NCI-H524 (cell line): Measurements from ENCODE around the gene RANBP3L.
"Not testable (repeated sequence)": the region's sequence is repeated elsewhere in the genome, so short reads cannot be mapped to it uniquely, and the experiment has no call there.

Experiments used
- DNase-seq, 2 experiments: peaks; one replicate each; lab custom pipeline; 2025; lab: John Stamatoyannopoulos, UW

RANBP3L gene

DNA sequence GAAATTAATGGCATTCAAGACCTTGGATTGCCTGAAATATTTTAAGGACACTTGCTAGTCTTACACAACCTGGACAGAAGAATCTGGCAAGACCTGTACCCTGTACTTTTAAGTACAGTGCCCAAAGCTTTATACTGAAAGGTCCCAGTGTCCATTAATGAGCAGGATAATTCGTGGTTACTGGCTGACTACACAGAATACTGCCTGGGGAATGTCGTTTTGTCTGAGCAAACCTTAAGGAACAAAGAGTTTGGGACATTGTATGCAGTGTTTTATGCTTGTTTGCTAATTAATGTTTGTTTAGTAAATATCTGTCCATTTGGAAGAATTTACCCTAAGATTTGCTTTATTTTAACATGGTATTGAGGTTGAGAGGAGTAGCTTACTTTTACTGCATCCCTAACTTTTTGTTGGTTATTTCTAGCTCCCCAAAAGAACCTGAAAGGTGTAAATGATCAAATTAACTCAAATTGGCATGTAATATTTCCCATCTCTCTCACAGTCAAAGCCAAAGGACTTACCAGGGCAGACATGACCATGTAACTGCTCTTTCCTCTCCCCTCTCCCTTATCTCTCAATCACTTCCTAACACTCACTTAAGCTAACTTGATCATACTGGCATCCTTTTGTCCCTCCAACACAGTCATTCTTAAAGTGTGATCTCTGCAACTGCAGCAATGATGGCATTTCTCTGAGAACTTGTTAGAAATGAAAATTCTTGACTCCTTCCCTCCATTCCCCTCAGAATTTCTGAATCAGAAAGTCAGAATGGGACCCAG lies 15.7 kb downstream of the RANBP3L start:
- no peak for DNase-seq

DNA sequence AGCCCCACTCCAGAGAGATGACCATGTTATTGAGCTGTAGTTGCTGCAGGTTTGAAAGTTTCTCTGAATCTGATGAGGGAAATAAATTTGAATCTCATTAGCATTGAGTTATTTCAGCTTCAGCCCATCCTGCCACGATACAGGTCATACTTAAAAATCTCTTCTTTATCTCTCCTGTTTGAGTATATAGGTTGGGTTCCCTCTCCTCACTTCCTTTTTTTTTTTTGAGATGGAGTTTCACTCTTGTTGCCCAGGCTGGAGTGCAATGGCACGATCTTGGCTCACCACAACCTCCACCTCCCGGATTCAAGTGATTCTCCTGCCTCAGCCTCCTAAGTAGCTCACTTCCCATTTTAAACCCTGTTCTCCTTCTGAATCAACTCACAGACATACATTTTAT lies 17.9 kb downstream of the RANBP3L start:
- not testable (repeated sequence) for DNase-seq

DNA sequence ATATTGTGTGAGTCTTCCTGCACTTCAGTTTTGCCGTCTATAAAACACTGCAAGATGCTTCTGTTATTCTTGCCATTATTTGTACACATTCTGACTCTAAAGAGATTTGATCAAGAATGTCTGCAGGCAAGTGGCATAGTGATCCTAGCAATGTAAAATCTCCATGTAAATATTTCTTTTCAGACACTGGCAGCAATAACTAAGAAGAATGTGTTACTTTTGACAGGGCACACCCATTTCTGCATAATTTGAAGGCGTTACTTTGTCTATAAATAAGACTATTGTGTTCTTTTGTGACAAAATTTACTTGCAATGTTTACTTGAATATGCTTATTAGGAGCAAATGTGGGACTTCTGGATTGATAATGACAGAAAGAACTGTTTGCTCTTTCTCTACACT lies 20.1 kb downstream of the RANBP3L start:
- no peak for DNase-seq

DNA sequence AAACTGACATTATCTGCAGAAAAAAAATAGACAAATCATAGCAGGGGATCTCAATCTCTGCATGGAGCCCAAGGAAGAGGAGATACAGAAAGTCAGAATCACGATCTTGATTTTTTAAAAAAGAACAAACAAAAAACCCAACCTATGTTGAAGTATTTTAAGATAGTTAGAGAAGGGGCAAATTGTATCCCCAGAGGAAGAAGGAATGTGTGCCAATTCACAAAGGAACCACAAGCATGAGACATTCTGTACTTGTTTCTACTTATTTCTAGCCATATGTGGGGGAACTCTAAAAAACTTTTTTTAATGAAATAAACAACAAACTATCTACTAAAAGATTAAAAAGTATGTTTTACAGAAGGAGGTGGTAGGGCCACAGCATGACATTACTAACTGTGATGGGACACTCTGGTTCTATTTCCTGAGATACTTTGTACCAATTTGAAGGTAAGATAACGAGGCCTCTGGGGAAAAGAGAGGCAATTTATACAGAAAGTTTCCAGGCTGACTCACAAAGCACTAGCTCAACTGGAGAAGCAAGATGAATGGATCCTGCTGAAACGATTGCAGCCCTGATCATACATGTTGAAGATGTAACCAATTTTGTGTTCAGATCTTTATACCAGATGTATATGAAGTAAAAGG lies 22.5 kb downstream of the RANBP3L start:
- DNase-seq, result no peak

DNA sequence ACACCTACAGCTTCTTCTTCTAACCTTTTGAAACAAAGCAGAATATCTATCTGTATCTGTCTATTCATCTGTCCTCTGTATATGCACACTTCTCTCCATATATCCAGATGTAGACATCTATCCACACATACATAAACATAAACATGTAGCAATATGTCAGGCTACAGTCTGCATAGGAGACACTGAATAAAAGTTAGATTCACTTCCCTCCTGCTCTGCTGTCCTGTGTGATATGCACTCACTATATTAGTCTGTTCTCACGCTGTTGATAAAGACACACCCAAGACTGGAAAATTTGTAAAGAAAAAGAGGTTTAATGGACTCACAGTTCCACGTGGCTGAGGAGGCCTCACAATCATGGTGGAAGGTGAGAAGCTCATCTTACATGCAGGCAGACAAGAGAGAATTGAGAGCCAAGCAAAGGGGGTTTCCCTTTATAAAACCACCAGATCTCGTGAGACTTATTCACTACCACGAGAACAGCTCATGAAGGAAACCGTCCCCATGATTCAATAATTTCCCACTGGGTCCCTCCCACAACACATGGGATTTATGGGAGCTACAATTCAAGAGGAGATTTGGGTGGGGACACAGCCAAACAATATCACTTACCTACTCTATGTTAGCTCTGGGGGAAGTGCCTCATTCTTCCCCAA lies 24.1 kb downstream of the RANBP3L start:
- DNase-seq, result no peak

DNA sequence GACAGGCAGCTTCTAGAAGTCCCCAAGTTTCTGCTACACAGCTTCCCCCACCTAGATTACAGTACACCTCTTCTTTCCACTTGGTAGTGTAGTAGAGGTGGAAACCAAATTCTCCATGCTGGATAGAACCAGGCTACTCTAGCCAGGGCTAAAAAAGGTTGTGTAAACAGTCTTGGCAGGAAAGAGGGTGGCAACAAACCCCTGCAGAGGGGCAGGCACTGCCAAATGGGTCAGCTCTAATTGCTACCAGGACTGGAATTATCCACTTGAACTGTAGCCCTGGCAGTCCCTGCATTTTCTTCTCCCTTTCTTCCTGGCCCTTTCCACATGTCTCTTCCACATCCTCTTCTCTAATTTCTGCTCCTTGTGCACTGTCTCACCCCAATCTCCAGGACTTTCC lies 24.8 kb downstream of the RANBP3L start:
- no peak for DNase-seq

DNA sequence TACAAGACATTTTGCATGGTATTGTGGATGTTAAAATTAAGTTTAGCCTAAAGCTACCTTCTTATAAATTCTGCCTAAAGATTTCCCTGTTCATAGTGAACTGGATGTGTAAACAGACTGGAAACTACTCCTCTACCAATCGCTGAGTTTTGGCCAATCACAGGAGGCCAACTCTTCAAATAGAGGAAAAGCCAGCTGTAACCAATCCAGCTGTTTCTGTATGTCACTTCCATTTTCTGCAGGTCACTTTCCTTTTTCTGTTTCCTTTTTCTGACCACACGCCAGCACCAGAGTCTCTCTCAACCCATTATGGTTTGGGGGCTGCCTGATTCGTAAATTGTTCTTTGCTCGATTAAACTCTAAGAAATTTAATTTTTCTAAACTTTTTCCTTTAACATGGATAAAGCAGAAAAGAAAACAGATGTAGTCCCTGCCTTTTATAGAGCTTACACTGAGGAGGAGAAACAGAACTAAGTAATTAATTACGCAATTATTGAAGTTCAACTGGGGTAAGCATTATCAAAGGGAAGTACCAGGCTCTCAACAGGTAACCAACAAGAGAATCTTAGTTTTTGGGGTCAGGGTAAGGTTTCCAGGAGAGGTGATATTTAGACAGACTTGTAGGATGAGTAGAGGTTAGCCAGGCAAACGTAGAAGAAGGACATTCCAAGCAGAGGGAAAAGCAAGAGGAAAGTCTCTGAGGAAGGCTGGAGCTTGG lies 27.7 kb downstream of the RANBP3L start:
- DNase-seq, result no peak

DNA sequence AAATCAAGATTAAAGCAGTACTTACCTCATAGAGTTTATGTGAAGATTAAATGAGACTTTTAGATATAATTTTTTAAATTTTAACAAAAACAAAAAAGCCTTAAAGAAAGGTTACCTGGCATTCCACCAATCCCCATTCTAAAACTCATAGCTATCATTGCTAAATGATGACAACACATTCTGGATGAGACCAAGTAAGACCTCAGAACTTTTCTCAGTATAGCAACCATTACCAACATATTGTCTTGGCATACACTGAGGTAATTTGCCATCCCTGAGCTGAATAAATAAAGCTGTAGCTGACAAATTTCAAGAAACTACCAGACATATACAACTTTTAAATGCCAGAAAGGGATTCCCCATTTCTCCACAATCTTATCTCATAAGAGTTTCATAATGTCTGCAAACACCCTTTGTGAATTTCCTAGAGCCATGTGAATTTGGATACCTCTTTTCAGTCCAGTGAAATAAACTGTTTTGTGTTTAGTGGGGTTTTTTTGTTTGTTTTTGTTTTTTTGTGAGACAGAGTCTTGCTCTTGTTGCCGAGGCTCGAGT lies 29.5 kb downstream of the RANBP3L start:
- DNase-seq, result no peak

DNA sequence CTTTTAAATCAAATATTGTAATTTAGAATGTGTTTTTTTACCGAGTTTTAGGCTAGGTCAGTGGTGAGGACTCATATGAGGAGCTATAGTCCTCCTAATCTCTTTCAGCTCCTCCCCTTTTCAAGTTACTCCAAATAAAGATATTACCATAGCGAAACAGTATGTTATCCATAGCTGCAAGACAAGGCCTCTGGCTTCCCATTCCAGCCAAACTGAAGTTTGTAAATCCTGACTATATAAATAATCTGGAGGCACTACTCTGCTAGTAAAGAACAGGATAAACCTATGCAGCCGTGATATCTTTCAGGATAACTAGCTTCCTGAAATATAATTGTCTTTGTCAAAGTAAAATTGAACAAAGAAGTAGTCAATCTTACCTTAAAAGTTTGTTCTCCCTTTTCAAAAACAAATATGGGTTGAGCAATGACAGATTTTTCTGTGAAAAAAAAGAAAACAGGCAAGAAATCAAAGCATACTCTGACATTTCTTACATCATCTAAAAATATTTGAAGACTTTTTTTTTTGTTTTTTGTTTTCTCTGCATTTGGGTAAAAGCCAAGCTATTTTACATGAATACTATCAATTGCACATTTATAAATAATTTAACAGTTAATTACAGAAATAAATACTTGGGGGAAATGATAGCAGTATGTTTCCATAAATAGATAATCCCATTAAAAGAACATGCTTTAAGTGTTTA lies 30.7 kb downstream of the RANBP3L start:
- no peak for DNase-seq

DNA sequence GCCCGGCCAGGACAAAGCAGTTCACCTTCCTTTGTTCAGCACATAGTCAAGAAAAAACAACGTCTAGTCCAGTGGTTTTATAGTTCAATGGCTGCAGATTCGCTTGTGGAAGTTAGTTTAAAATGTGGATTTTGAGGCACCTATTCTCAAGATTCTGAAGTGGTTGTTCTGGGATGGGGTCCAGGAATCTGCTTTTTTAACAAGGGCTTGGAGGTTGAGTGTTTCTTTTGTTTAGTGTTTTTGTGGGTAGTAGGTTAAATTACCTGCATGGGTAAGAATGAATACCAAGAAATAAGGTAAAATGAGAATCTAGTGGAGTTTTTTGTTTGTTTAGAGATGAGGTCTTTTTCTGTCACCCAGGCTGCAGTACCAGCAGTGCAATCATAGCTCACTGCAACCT lies 31.5 kb downstream of the RANBP3L start:
- no peak for DNase-seq

DNA sequence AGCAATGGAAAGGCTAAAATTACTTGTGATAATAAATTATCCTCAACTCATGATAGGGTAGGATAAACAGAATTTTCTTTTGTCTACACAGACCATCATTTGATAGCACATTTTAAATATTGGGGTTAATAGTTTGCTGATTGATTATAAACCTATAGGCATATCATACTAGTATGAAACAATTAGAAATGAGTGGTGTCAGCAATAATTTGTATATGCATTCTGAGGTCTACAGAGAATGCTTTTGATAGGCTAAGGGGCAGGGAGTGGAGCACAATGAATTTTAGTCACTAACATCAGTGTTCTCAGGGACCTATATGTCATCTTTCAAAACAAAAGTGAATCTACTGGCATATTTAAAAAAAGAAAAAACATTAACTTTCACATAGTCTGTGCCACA lies 32.2 kb downstream of the RANBP3L start:
- DNase-seq, result no peak

DNA sequence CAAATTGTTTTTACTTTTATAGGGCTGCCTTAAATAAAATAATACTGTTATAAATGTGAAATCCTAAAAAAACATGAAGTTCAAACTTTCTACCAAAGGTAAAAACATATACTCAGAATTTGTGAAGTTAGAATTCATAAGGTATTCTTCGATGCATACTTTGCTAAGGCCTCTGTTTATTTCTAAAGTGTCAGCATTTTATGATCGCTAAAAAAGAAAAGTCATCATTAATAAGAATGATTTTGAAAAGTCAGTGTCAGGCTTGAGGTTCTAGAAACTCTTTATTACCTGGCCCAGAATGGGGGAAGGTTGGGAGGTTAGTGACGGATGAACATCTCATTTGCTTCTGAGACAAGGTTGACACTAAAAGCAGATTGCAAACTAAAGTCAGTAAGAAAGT lies 33.8 kb downstream of the RANBP3L start:
- no peak for DNase-seq

DNA sequence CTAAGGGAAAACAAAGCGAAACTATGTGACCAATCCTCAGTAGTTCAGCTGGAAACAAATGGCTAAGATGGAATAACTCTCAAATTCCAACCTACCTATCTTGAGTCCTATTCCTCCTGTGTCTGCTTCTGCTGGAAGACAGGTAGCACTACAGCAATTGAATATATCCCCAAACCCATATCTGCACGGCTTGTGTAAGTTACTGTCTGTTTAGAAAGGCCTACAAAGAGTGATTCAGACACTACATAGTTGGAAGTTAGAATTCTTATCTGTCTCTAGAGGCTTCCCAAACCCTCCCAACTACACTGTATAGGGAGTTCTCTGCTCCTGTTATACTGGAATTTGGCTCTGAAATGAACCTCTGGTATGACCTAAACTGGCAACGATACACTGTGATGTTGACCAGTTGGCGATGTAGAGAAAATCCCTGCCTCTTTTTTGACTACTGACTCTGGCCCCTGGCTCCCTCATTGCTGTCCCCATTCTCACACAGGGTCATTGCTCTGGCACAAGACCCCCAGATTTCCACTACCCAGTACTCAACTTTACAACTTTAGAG lies 37.4 kb downstream of the RANBP3L start:
- DNase-seq, result no peak

DNA sequence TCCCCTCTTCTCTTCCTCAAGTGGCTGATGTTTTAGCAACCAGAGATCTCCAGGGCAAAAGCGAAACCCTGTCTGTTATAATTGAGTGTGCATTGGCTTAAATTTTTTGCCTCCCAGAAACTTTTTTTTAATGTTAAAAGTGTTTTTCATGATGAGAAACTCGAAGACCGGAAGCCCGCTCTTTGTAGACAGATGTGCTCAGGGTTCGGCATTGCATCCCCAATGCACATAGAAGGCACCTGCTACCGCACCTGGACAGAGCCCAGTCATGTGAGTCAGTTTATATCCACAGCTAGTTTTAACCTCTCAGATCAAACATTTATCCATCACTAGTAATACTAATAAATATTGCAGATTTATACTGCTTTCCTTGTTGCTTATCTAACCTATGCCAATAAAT lies 40.5 kb downstream of the RANBP3L start:
- DNase-seq, result no peak

DNA sequence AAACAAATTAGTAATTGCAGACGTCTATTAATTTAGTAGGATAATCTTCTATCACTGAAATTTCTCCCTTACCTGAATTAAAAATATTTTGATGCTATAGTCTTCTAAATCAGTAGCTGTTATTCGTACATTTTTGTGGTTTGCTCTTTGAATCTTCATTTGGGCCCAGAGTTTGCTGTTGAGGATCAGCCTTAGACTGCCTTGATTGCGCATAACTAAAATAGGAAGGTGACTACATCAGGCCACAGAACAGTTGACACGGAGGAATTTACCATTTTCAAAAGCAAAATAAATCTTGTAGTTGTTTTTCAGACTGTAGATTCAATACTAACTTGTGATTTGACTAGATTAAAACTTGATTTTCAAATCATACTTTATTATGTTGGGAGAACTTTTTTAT lies 48.1 kb downstream of the RANBP3L start:
- DNase-seq, result no peak

DNA sequence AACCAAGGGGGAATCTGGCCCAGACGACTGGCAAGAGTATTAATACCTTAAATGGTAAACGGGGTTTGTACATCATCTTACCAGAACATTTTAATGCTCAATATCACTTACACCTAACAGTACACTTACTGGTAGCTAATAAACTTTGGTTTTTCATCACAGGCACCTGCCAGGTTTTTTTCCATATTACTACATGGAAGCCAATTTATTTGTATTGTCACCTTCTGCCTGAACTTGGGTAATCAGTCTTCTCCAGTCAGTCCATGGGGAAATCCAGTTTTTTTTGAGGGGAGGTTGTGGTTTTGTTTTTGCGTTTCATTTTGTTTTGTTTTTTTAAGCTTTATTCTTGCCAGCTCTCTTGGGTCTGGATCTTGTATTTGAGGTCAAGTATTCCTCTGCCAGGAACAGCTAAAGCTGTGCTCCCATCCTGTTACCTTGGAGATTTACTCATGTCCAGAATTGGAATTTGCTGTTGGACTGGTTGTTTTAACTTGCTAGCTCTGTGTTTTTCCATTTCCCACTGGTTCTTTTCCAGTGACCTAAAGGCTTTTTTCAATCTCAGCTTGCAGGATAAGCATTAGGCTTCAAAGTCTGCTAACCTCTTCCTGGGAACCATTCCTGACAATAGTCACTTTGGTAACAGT lies 48.9 kb downstream of the RANBP3L start:
- no peak for DNase-seq

DNA sequence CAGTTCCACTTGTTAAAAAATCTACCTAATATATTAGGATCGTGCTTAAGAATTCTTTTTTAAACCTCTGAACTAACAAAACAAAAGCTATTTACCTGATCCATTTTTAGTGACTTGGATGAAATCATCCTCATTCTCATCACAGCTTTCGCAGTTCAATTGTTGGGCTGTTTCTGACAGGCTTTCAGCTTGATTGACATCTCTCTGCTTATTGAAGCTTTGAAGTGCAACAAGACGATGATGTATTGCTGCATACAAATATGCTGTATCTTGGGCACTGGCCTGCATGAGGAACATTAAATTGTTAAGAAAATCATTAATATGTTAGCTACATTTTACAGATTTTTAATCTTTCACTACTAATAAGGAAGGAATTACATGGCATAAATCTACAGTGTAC lies 50.5 kb downstream of the RANBP3L start:
- DNase-seq, result no peak

DNA sequence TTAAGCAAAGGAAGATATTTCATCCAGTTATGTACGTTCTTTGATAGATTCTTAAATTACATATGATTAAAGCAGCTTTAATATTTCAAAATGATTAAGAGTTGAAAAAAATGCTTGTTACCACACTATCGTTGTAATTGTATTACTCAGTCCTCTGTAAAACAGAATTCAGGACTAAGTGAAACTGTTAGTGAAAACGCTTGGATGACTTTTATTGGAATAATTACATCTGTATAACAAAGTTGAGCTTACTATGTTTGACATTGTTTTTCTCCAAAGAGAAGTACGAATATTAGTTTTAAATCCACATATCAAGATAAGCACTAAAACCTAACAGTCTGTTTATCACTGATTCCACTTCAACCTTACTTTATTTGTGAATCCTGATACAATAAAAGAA lies 51.3 kb downstream of the RANBP3L start:
- DNase-seq, result no peak

DNA sequence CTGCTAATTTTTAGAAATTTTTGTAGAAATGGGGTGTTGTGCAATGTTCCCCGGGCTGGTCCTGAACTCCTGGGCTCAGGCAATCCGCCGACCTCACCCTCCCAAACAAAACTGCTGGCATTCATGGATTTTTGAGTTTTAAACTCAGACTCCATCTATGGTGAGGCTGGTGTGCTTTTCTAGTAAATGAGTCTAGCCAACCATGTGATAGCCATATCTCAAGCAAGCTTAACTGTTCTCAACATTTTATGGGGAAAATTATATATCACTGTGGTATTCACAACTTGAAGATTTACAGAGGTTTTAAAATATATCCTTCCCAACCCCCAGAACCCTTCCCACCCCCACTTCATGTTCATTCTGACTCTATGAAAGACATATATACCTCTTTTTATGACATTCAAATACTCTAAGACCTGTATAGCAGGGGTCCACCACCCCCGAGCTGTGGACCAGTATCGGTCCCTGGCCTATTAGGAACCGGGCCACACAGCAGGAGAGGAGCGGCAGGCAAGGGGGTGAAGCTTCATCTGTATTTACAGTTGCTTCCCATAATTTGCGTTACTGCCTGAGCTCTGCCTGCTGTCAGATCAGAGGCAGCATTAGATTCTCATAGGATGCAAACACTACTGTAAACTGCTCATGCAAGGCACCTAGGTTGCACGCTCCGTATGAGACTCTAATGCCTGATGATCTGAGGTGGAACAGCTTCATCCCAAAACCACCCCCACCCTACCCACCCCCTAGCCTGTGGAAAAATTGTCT lies 55.5 kb downstream of the RANBP3L start:
- DNase-seq, result no peak

DNA sequence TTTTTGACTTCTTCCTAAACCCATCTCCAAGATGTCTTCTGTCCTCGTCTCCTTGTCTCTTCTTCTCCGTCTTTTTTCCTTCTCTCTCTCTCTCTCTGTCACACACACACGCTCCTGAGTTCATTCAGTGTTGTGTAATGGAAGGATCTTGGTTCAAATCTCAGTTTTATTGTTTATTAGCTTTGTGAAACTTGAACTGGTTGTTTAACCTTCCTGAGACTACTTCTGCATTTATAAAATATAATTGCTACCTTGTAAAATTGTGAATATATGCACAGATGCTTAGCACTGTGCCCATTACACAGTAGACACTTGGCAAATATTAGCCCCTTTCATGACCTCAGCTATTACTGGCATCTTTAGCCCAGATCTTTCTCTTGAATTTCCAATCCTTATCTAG lies 57.6 kb downstream of the RANBP3L start:
- DNase-seq, result no peak
